Ishikawa (cell line): ENCODE measurements around the gene DTX1.

Experiments
- CEBPB ChIP-seq: IDR thresholded peaks from 2 replicates; pipeline ENCODE4 v1.6.1; 2012
- CREB1 ChIP-seq: IDR thresholded peaks from 2 replicates; pipeline ENCODE4 v1.6.1; 2012; ENCODE audit warnings: low read depth
- EGR1 ChIP-seq: IDR thresholded peaks from 2 replicates; pipeline ENCODE4 v1.6.1; 2012
- NFIC ChIP-seq: IDR thresholded peaks from 2 replicates; pipeline ENCODE4 v1.6.1; 2012
- YY1 ChIP-seq: IDR thresholded peaks from 2 replicates; pipeline ENCODE4 v1.6.1; 2012; ENCODE audit warnings: low read depth
- TF ChIP-seq, protein P1 (sequence below): IDR thresholded peaks from 2 replicates; pipeline ENCODE4 v1.6.1; 2012; ENCODE audit warnings: low read depth, mild to moderate bottlenecking
- TF ChIP-seq, protein P2 (sequence below): IDR thresholded peaks from 2 replicates; pipeline ENCODE4 v1.6.1; 2012

DNA sequence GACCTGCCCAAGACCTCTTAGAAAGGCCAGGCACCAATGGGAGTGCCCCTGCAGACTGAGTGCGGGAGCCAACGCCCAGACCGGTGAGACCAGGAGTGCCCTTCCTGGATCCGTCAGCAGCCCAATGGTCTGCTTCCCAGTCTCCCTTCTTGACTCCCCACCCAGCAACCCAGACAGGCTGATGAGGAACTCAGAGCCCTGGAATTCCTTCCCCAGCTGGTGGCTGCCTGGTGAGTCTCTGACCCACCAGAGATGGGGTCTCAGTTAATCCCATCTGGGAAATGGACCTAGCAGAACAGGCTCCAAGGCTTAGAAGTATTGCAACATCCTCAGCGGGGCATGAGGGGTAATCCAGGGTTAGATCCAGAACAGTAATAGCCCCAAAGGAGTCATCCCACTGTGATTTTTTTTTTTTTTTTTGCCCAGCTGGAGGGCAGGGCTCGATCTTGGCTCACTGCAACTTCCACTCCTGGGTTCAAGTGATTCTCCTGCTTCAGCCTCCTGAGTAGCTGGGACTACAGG is 80.5 kb downstream of the DTX1 start:
- TF ChIP-seq NFIC (no peak), EGR1 (no peak), CREB1 (no peak), CEBPB (peak; percentile 80), YY1 (0 out of 2 replicates have a peak, but pooled peaks have one; percentile 19)
- TF ChIP-seq, protein P1, sequence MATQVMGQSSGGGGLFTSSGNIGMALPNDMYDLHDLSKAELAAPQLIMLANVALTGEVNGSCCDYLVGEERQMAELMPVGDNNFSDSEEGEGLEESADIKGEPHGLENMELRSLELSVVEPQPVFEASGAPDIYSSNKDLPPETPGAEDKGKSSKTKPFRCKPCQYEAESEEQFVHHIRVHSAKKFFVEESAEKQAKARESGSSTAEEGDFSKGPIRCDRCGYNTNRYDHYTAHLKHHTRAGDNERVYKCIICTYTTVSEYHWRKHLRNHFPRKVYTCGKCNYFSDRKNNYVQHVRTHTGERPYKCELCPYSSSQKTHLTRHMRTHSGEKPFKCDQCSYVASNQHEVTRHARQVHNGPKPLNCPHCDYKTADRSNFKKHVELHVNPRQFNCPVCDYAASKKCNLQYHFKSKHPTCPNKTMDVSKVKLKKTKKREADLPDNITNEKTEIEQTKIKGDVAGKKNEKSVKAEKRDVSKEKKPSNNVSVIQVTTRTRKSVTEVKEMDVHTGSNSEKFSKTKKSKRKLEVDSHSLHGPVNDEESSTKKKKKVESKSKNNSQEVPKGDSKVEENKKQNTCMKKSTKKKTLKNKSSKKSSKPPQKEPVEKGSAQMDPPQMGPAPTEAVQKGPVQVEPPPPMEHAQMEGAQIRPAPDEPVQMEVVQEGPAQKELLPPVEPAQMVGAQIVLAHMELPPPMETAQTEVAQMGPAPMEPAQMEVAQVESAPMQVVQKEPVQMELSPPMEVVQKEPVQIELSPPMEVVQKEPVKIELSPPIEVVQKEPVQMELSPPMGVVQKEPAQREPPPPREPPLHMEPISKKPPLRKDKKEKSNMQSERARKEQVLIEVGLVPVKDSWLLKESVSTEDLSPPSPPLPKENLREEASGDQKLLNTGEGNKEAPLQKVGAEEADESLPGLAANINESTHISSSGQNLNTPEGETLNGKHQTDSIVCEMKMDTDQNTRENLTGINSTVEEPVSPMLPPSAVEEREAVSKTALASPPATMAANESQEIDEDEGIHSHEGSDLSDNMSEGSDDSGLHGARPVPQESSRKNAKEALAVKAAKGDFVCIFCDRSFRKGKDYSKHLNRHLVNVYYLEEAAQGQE = no peak
- TF ChIP-seq, protein P2, sequence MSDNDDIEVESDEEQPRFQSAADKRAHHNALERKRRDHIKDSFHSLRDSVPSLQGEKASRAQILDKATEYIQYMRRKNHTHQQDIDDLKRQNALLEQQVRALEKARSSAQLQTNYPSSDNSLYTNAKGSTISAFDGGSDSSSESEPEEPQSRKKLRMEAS = peak; percentile 39; the same call in 1 of the 2 replicates
